ENCODE measurements around the gene HSFX4.
"Not testable (repeated sequence)": the region's sequence is repeated elsewhere in the genome, so short reads cannot be mapped to it uniquely, and the experiment has no call there.

HSFX4 gene

DNA sequence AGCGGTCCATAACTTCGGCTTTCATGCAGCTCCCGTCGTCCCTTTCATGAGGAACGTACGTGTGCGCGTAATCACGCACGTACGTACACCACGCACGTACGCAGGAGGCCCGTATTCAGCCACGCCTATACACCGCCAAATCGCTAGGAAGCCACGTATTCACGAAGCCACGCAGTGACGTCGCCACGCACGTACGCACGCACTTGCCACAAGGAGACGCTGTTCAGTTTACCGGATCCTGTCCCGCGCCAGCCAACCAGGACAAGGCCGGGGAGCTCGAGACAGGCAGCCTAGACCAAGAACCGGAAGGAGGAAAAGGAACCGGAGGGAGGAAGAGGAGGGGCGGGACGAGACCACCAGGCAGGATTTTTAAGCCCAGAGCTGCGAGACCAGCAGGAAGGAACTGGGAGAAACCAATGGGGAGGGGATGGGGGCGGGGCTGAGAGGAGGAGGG is 9.1 kb downstream of the HSFX4 start, which contains the start of gene EOLA2:
TSS of gene EOLA2 (minus strand) at position 65 of the 454 bp plus-strand sequence. CDS start 4,617 bp downstream, outside the sequence.
- DNase-seq, result peak; percentile 98

DNA sequence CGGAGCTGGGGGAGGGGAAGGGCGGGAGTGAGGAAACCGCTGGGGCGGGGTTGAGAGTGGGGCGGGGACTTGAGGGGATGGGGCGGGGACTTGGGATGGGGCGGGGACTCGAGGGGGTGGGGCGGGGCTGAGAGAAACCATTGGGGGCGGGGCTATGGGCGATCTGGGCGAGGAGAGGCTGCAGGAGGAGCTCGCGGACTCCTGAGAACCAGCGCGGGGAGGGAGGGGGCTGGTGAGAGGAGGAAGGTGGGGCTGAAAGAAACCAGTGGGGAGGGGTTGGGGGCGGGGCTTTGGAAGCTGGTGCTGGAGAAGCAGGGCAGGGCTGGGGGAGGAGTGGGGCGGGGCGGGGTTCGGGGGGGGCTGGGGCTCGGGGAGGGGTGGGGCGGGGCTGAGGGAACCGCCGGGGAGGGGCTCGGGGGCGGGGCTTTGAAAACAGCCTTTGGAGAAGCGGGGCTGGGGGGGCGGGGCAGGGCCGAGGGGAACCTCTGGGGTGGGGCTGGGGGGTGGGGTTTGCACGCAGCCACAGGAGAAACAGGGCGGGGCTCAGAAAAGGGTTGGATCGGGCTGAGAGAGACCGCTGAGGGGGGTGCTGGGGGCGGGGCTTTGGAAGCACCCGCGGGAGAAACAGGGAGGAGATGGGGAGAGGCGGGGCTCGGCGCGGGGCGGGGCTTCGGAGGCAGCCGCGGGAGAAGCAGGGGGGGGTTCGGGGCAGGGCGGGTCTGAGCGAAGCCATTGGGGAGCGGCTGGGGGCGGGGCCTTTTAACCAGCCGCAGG is 9.7 kb downstream of the HSFX4 start:
- DNase-seq, result peak; percentile 93

DNA sequence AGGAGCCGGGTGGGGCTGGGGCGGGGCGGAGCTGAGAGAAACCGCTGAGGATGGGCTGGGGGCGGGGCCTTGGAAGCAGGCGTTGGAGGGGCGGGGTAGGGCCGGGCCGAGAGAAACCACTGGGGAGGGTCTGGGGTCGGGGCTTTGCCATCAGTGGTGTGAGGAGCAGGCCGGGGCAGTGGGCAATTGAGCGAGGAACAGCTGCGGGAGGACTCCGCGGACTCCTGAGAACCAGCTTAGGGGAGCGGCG is 10.2 kb downstream of the HSFX4 start:
- no peak for DNase-seq

DNA sequence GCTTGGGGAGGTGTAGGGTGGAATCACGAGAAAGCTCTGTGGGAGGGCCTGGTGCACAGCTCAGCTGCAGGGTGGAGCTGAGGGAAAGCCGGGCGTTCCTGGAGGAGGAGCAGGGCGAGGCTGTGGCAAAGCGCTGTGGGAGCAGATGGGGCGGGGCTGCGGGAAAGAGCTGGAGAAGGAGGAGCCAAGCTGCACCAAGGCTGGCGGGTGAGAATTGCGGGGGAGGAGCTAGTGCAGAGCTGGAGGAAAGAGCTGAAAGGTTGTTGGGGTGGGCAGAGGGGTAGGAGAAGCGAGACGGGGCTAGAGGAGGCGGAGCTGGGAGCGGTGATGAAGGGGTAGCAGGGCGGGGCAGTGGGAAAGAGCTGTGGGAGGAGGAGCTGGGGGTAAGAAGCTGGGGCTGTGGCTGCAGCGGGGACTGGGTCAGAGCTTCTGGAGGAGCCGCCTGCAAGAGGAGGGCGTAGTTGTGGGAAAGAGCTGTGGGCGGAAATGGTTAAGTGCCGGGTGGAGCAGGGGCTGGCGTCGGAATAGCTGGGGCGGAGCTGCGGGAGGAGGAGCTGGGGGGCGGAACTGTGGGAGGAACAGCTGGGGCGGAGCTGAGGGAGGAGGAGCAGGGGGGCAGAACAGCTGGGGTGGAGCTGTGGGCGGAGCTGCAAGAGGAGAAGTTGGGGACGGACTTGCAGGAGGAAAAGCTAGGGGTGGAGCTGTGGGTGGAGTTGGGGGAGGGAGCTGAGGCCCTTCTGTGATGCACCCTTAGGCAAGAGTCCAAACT is 10.7 kb downstream of the HSFX4 start:
- DNase-seq, result peak; percentile 94

DNA sequence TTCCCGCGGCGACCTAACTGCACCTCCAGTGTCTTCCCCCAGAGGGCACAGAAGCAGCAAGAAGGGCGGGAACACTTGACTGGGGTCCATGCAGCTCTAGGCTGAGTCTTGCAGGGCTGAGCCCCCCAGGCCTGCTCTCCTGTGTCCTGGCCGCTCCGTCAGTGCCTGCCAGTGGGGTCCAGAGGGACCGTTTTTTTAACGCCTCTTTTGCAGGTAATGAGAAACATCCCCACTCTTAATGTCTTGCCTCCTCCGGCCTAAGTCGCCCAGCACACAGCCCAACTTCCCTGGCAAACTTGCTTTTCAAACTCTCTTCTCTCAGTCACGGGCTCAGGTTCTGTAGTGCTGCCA is 11.3 kb downstream of the HSFX4 start:
- not testable (repeated sequence) for DNase-seq

DNA sequence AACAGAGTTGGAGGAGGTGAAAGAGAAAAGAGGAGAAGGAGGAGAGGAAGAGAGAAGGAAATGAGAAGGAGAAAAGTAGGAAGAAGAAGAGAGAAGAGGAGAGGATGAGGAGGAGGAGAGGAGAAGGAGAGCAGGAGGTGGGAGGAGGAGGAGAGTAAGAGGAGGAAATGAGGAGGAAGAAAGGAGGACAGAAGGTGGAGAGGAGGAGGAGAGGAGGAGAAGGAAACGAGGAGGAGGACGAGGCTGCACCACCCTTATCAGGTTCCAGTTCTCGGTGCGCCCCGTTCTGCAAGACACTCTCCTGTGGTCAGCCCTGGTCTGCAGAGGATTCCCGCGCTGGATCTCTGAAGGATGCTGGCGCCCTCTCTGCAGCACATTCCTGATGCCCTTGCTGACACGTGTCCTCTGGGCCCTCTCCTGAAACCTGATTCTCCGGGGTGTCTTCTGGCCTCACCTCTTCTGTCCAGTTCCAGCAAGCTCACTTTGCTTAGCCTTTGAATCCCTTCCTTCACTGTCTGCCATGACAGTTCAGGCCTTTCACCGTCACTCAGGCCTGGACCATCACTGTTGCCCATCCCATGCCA is 15.8 kb downstream of the HSFX4 start:
- DNase-seq, result not testable (repeated sequence)

DNA sequence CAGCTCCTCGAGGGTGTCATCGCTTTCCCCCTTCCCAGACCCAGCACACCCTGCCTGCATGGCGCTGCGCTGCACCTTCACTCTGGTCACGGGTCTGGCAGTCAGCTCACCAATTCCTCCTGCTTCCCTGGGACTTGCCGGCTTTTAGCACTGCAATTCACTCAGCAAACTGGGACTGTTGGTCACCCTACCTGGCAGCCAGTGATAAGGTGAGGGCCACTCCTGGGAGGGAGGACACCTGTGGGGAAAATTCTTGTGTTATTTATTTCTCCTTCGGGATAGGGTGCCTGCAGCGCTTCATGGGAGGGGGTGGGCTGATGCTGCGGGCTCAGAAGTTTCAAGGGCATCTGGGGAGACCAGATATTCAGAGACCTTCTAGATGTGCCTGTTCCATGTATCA is 16.4 kb downstream of the HSFX4 start:
- not testable (repeated sequence) for DNase-seq

DNA sequence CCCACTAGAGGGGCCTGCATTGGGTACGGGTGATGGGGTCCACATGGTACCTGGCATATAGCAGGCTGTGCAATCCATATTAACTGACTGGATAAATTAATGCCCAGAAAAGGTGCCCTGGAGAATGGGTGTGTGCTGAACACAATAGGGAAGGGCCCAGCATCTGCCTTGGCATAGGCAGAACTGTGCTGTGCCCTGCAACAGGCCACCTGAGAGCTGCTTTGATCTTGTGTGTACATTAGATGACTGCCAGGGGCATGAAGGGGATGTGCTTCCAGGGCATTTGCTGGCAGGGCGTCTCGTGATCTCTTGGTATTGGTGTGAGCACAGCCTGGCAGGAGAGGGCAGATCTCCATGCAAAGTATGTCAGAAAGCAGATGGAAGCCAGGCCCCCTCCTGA is 17.6 kb downstream of the HSFX4 start:
- DNase-seq, result not testable (repeated sequence)

DNA sequence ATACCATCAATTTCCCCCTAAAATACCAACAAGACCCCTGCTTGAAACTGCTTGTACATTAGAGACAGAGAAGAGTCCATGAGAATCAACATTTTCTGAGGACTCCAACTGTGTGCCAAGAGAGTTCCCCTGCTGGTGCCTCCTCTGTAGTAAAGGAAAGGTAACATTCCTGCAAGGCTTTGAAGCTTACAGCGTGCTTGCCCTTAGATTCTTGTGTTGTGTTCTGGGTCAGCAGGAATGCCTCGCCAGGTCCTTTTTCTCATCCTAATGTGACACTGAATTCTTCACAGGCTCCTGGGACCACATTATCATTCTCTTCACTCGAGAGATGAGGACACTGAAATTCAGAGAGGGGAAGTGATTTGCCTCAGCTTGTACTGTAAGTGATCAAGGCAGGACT is 18.6 kb downstream of the HSFX4 start:
- no peak for DNase-seq

DNA sequence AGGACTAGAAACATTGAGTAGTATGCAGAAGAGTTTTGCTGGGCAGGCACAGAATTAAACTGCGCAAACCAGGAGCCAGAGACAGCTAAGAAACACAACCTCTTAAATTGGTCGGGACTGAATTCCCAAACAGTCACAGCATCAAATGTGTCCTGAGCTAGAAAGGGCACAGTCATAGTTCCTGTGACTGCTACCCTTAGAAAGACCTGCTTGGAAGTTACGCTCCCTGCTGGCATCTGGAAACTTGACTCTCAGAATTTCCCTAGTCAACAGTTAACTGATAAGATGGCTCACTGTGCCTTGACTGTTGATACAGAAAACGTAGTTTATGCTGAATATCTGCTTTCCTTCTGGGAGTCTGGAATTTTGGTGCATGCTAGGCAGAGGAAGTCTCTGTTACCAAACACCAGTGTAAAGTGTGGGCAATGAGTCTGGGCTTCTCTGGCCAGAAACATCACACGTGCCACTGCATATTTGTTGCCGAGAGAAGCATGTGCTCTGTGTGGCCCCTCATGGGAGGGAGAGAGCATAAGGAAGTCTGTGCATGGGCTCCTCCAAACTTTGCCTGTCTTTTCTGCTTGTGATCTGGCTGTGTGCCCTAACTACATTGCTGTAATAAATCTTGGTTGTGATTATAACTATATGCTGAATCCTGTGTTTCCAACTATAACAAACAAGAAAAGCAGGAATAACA is 20.5 kb downstream of the HSFX4 start:
- DNase-seq, result no peak

DNA sequence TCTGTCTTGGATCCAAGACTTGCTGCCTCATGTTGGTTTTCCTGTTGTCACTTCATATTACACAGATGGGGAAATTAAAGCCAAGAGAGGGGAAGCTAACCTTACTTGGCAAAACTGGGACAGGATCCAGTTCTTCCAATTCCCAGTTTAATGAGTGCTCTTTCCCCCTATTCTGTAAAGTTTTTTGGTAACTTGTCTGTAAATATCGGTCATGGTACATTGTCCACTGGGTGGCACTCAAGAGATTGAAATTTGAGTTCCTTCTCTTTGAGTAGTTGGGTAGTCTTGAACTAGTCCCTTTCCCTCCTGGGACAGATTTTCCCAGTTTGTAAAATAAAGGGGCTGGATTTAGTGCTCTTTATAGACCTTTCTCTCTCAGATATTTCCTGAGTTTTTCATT is 21.3 kb downstream of the HSFX4 start:
- no peak for DNase-seq

DNA sequence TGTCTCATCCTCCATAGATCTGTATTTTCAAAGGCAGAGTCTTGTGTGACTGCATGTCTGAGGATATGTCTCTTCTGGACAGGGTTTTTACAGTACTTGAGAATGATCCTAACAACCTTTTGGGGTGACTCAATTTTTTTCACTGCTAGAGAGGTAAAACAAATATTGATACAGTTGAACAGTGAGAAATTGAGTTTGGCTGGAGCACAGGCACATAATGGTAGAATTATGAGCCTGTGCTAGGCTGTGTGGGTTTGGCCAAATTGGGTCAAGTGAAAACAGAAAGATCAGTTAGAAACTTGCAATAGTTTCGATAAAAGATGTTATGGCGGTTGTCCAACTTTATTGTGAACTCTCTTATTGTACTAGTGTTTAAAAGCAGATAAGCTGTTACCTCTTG is 32.2 kb downstream of the HSFX4 start:
- DNase-seq, result no peak

DNA sequence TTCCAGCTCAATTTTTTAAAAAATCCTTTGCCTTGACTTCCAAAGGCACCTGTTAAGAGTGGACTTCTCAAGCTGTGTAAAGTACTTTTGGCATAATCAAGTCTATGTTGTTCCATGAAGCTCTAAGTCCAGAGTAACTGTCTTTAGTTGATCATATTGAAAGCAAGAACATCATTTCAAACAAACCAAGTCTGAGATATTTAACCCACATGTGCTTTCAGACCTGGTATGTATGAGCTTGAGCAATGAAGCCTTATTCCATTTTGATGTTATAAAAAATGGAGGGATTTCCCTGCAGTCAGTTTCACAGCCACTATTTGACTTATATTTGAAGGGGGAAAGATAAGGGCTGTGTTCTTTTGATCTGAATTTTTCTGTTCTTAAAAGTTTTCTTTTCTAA is 32.6 kb downstream of the HSFX4 start:
- no peak for DNase-seq

DNA sequence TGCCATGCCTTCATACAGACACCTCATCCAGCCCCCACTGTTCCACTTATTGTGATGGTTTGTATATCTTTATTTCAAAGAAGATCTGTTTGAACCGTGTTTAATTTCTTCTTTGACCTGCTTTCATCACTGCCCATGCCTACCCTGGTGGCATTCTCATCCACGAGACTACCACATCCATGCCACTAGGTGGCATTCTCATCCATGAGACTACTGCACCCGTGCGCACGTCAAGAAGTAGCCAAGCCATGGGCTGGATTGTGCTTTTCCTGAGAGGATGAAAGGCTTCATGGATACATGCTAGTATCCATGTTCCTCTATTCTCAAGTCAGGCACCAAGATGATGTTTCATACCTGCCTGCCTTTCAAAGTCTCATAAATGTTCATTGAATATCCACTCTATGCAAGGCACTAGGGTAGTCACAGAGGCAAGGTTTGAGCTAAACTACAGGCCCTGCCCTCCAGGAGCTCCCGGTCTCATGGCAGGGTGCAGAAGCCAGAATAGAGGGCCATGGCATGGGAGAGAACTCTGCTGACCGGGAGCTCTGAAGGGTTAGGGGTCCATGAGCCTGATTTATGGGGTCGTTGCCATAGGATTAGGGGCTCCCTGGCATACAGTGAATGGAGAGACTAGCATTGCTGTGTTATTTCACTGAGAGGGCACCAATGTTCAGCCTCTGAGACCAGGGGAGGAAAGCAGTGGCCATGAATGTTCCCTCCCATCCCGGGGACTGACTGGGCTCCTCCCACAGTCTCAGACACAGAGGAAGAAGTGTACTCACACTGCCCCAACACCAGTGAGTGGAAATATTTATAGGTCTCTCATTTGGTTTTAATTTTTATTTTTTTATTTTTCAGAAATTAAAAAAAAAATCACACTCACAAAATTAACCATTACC is 33.7 kb downstream of the HSFX4 start:
- DNase-seq, result peak; percentile 37

DNA sequence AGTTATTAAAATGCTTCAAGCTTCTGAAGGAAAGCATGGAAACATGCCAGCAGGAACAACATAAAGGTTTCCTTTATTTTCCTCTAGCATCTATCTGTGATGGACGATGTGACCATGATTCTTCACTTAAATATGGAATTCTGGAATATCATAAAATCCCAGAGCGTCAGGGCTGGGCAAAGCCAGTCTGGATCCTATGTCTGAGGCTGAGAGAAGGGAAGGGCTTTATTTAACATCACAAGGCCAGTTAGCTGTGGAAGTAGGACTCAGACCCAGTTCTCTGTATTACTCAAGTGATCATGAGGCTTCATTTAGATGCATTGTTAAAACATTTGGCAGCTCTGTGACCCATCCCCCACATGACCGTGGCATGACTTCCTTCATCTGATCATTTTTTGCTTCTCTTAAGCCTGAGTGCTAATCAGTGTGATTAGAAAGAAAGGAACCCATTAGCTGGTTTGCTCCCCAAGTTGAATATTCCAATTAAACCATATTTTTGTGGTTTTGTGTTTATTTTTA is 49.8 kb downstream of the HSFX4 start:
- DNase-seq, result no peak
